ENCODE results near the gene ZC2HC1B.
"Not testable (repeated sequence)": the region's sequence is repeated elsewhere in the genome, so short reads cannot be mapped to it uniquely, and the experiment has no call there.

ZC2HC1B gene

DNA sequence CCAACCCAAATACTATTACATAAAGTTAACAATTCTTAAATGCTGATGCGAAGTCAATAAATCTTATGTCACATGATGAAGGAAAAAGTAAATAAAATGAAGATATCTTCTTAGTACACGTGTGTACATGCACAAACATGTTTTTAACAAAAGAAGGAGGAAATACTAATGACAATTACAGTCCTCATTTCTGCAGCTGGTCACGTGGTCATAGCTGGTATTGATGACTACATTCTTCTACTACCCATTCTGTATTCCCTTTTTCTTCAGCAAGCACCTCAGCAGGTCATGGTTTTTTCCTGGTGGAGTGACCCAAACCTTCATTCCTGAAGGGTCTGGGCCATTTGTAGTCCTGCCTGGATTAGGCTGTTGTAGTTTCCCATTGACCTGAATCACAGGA, 4.5 kb downstream of the ZC2HC1B start:
- DNase-seq (ENCODE audit: low spot score), result not testable (repeated sequence)

DNA sequence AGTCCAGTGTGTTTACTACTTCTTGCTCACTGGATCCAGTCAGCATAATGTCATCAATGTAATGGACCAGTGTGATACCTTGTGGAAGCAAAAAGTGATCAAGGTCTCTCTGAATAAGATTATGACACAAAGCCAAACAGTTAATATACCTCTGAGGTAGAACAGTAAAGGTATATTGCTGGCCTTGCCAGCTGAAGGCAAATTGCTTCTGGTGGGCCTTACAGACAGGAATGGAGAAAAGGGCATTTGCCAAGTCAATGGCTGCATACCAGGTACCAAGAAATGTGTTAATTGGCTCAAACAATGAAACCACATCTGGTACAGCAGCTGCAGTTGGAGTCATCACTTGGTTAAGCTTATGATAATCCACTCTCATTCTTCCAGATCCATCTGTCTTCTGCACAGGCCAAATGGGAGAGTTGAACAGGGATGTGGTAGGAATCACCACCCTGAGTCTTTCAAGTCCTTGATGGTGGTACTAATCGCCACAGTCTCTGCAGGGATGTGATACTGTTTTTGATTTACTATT, 7.0 kb downstream of the ZC2HC1B start:
- DNase-seq (ENCODE audit: low spot score), result not testable (repeated sequence)

DNA sequence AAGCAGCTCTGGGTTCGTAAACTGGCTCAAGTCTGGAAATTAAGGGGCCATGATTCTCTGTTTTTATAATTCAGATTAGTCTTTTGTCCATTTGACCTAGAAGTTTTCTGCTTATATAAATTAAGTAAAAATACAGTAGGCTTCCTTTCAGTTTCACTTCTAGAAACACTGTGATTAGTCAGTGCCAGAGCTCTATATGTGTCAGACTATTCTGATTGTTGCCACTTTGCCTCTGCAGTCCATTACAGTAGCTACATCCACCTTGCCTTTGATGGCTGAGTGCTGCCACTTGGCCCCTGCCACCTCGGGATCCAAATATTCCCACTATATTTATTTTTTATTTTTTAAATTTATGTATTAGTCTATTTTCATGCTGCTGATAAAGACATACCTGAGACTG, 7.9 kb downstream of the ZC2HC1B start:
- peak; percentile 41 for DNase-seq (ENCODE audit: low spot score)

- DNase-seq (ENCODE audit: low spot score), result not testable (repeated sequence)
These were observed 9.3 kb downstream of the ZC2HC1B start for GRCh38 chr6:143873600-143873999.

GRCh38 chr6:143874503-143874902, 10.2 kb downstream of the ZC2HC1B start:
- not testable (repeated sequence) for DNase-seq (ENCODE audit: low spot score)

- no peak for DNase-seq (ENCODE audit: low spot score)
These were observed 13.5 kb downstream of the ZC2HC1B start for GRCh38 chr6:143877584-143878271.

DNA sequence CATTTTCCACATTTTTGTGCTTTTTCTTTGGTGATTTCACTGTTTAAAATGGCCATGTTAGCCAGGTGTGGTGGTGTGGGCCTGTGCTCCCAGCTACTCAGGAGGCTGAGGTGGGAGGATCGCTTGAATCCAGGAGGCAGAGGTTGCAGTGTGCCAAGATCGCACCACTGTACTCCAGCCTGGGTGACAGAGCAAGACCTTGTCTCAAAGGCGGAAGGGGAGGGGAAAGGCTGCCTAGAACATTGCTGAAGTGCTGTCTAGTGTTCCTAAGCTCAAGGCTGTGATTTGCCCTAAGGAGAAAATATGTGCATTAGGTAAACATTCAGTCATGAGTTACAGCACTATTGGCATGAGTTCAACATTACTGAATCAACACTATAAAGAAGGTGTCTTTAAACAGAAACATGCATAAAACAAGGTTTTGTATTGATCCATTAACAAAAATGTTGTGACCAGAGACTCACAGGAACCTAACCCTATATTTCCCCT, 14.0 kb downstream of the ZC2HC1B start:
- DNase-seq (ENCODE audit: low spot score), result no peak

DNA sequence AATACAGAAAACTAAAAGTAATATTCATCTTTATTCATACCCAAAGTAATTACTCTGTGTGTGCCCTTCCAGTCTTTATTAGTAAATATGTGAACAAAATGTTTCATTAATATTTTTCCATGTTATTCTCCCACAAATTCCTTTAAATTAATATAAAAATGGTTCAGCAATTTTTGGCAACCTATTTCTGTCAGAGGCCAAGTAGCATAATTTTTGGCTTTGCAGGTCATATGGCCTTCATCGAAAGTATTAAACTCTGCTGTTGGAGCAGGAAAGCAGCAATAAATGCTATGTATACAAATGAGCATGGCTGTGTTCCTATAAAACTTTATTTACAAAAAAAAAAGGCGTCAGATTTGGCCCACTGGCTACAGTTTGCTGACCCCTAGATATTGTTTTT, 16.1 kb downstream of the ZC2HC1B start:
- DNase-seq (ENCODE audit: low spot score), result no peak

GRCh38 chr6:143882401-143882930, 18.2 kb downstream of the ZC2HC1B start:
- DNase-seq (ENCODE audit: low spot score), result no peak

GRCh38 chr6:143884216-143884900, 20.1 kb downstream of the ZC2HC1B start:
- no peak for DNase-seq (ENCODE audit: low spot score)

DNA sequence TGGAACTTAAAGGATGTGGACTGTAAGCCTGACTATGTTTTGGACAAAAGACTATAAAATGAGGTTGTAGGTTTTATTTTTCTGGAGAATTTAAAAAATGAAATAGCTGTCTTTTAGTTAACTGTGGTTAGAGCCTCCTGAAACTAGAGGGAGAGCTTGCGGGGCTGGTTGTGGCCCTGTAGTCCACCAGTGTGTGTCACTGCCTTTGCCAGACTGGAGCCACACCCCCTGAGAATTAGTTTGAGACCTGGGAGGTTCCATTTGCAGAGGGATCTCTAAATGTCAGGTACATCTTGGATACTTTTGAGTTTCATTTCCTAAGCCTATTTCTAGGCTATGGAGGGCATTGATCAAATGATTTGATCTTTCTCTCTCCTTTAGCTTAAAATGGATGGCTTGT, 20.8 kb downstream of the ZC2HC1B start:
- DNase-seq (ENCODE audit: low spot score), result no peak

DNA sequence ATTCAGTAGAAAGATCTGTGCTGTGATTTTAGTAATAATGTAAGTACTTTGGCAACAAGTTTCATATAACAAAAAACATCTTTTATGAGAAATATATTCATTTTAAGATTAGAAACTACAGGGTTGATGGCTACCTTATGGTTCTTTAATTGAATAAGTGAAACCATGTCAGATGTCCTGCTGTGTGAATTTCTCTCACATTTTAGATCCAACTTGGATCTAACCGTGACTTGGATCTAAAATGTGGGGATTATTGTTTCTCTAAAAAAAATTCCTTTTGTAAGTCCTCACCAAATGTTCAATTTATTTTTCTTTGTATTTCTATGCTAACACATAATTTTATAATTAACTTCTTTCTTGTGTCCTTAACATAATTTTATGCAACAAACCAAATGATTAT, 30.4 kb downstream of the ZC2HC1B start:
- DNase-seq (ENCODE audit: low spot score), result no peak

DNA sequence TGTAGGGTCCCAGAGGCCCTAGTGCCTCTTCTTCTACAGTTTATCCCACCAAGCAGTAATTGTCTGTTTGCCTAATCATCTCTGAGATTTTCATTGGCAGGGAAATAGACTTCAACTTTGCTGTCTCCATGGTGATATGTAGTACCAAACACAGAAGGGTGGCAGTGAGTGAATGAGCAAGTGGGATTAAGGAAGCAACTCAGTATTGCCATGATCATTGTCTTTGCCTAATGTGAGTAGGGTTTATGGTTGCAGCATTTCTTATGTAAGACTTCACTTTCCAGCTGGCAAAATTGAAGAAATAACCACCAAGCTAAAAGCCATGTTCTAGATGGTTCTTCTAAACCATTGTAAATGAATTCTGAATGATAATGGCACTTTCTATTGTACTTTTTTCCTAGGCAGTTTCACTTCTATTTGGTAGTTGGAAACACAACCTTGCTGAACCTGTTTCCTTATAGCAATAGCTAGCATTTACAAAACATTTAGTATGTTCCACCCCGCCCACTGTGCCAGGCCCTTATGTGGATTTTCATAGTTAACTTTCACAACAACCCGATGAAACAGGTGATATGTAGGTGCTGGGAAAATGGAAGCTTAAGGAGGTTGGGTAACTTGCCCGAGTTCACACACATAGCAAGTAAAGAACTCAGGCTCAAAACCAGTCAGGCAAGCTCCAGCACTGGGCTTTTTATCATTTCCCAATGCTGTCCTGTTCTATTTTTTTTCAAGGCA, 32.0 kb downstream of the ZC2HC1B start:
- no peak for DNase-seq (ENCODE audit: low spot score)

DNA sequence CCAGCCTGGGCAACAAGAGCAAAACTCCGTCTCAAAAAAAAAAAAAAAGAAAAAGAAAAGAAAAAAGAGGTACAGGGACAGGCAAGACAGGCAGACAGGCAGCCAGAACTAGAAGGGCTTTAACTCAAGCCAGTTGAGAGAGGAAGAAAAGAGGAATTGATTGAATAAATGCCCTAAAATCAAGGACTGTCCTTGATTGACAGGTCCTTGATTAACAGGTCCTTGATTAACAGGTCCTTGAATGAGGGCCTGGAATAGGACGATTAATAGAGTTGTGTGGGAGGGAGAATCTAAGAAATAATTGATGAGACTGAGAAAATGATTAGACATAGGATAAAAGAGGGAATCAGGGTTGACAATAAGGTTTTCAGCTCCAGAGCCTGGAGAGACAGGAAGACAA, 36.1 kb downstream of the ZC2HC1B start:
- DNase-seq (ENCODE audit: low spot score), result no peak

GRCh38 chr6:143901885-143902750, 37.8 kb downstream of the ZC2HC1B start:
- no peak for DNase-seq (ENCODE audit: low spot score)

- DNase-seq (ENCODE audit: low spot score), result no peak
These were observed 38.6 kb downstream of the ZC2HC1B start for GRCh38 chr6:143902827-143903226.

- no peak for DNase-seq (ENCODE audit: low spot score)
These were observed 46.8 kb downstream of the ZC2HC1B start for GRCh38 chr6:143911028-143911427.

DNA sequence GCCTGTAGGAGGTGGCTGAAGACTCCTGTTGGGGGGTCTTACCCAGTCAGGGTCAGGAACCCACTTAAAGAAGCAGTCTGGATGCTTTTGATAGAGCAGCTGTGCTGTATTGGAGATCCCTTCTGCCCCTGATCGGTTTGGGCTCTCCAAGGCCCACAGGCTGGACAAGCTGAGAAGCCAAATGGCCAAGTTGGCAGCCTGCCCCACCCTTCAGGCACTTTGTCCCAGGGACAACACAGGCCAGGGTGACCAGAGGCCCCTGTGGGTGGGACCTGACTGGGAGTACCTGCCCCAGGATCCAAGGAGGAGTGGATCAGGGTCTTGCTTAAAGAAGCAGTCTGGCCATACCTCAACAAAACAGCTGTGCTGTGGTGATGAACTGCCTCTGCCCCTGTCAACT, 48.4 kb downstream of the ZC2HC1B start:
- DNase-seq (ENCODE audit: low spot score), result no peak

DNA sequence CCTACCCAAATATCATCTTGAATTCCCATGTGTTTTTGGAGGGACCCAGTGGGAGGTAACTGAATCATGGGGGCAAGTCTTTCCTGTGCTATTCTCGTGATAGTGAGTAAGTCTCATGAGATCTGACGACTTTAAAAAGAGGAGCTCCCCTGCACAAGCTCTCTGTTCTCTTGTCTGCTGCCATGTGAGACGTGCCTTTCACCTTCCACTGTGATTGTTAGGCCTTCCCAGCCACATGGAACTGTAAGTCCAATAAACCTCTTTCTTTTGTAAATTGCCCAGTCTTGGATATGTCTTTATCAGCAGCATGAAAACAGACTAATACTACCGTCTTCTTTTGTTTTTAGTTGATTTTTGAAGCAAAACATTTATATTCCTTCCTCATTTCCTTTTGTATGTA, 52.8 kb downstream of the ZC2HC1B start:
- not testable (repeated sequence) for DNase-seq (ENCODE audit: low spot score)

- no peak for DNase-seq (ENCODE audit: low spot score)
These were observed 64.6 kb downstream of the ZC2HC1B start for GRCh38 chr6:143928853-143929252.

GRCh38 chr6:143929975-143930374, 65.7 kb downstream of the ZC2HC1B start:
- DNase-seq (ENCODE audit: low spot score), result no peak

All from kidney tubule cell (primary cell).